GM13977 (cell line): ENCODE measurements around the gene UBL4A.

Experiments
- DNase-seq: peaks from one replicate; pipeline ENCODE4 v3.0.0; 2012; ENCODE audit warnings: low spot score
- in situ Hi-C: fragments of 300-500 bp; cut with MboI; formaldehyde crosslinking; loops from one replicate; pipeline ENCODE4 v1.12.0; 2022; ENCODE audit warnings: low sequenced_read_pairs, low pct_unique_long_range_greater_than_20kb, mixed read lengths, inconsistent platforms; ENCODE audit not compliant: unreplicated experiment
- TF ChIP-seq, protein P1 (sequence below): IDR thresholded peaks from 2 replicates; pipeline ENCODE4 v1.5.1; 2012; ENCODE audit warnings: mild to moderate bottlenecking, control low read depth; ENCODE audit not compliant: insufficient read depth; ENCODE audit errors: extremely low read depth, missing control alignments

The UBL4A gene

DNA sequence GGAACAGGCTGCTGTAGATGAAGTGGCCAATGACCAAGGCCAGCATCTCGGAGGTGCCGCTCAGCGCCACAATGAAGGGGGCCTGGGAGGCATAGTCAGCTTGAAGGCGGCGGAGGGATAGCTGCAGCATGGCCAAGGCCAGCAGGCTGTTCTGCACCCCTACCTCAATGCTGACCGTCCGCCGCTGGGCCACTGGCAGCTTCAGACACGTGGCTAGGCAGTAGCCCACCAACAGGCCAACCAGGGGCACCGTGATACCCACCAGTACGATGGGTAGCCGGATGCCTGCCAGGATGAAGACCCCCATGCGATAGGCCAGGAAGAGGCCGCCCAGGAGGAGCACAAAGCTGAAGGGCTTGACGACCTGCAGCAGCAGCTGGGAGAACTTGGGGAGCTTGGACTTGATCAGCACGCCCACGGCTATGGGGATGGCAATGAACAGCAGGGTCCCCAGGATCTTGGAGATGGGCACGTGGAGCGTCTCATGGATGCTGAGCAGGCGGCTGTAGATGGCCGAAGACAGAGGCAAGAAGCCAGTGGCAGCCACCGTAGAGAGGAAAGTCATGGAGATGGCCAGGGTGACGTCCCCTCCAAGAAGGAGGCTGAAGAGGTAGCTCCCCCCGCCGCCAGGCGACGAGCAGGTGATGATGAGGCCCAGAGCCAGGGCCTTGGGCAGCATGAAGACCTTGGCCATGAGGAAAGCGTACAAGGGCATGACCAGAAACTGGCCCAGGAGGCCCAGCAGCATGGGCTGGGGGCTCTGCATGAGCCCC lies 1.3 kb upstream of the UBL4A start:
- DNase-seq, result no peak
- TF ChIP-seq, protein P1, sequence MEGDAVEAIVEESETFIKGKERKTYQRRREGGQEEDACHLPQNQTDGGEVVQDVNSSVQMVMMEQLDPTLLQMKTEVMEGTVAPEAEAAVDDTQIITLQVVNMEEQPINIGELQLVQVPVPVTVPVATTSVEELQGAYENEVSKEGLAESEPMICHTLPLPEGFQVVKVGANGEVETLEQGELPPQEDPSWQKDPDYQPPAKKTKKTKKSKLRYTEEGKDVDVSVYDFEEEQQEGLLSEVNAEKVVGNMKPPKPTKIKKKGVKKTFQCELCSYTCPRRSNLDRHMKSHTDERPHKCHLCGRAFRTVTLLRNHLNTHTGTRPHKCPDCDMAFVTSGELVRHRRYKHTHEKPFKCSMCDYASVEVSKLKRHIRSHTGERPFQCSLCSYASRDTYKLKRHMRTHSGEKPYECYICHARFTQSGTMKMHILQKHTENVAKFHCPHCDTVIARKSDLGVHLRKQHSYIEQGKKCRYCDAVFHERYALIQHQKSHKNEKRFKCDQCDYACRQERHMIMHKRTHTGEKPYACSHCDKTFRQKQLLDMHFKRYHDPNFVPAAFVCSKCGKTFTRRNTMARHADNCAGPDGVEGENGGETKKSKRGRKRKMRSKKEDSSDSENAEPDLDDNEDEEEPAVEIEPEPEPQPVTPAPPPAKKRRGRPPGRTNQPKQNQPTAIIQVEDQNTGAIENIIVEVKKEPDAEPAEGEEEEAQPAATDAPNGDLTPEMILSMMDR, result no peak
- in situ Hi-C loops, result no loop called here

DNA sequence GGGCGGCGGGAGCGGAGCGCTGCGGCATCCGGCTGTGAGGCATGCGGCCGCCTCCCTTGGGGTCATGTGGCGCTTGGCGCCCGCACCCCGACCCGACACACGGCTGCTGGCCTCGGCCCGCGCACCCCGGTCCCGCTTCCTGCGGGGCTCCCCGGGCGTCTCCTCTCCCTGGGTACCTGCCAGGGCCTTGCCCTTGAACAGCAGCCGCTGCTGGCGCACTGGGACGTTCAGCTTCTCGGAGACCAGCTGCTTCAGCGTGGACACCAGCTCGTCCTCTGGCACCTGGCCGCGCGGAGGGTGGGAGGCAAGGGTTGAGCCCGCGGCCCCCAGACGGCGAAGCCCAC lies 391 bp downstream of the UBL4A start:
- DNase-seq, result no peak
- TF ChIP-seq, protein P1, result no peak
- in situ Hi-C loops, result no loop called here

DNA sequence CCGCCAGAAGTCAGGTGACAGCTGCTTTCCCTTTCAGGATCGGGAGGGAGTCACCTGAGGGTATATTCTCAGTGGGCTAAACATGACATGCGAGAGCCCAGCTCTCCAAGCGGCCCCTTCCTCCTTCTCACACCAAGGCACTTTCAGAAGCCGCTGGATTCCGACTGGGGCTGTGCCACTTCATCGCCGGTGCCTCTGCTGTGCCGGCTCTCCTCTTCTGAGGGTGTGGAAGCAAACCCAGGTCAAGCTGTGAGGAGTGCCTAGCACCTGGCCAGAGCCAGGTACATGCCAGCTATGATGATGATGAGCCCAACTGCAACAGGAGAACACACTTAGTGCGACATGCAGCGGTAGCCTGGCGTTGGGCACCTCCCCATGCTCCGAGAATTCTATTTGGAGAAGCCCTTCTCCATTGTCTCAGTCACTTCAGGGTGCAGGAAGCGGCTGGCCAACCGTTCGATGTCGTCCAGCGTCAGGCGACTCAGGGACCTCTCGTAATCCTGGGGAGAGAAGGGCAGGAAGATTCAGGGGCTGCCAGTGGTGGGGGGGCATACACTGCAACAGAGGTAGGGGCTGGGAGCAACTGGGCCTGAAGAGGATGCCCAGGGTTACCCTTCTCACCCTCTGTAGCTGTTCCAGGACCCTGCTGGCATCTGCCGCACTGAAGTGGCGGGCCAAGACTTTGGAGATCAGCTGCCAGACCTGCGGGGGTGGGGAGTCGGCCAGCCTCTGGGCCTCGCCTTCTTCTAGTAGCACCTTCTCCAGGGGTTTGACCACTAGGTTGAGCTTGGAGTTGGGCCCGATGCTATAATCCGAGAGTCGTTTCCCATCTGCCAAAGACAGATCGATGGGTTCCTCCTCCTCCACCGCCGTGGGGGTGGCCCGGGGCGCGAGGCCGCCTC lies 1.0 kb downstream of the UBL4A start:
- in situ Hi-C loops, result no loop called here
- TF ChIP-seq, protein P1, result no peak
- DNase-seq, result no peak

DNA sequence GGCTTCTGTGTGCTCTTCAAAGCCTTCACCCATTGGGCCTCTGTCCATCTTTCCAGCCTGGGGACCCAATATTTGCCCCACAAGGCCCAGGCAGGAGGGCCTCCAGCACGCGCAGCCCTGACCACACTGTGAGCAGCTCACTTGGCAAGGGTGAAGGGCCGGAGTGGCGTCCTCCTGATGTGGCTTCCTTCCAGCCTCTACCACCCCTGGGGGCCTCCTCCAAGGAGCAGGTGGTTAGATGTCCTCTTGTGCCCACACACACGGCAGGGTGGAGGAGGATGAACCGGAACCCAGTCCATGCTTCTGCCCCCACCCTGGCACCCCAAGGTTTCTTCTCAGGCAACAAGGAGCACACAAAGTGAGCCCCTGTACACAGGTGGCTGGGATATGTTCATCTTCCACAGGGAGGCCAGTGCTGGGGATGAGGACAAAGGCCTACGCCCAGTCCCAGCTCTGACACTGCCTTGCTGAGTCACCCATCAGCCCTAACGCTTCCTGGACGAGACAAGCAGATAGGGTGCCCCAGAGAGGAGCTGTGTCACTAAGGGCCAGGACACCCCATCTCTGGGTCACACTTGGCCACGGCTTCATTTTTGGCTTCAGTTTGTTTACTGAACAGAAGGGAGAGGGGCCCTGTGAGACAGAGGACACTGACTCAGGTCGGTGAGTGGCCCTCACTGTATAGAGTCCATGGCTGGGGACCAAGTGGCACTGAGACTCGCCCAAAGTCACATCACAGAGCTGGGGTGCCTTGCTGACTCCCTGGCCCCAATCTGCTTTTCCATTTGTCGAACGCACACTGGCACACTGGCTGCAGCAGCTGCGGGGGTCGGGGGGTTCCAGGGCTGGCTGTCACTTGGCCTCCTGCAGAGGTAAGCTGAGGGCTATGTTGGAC lies 1.9 kb downstream of the UBL4A start:
- TF ChIP-seq, protein P1, result no peak
- no peak for DNase-seq
- in situ Hi-C loops, result no loop called here

DNA sequence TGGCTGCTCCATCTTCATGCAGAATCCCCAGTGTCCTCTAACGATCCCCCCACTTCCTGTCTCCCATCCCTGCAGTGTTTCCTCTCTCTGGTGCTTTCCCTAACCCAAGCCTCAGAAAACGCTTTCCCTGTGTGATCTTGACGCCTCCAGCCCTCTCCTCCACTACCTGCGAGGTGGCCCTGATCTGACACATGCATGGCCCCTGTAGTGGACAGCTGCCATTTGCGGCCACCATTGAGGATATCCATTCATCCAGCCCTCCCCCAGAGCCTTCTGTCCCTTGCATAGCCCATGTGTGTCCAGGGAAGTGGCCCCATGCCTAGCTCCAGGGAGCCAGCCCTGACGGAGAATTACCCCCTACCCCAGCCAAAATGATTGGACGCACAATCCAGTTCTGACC lies 3.1 kb downstream of the UBL4A start:
- in situ Hi-C loops, result no loop called here
- DNase-seq, result no peak

More for the DNA sequence above, 3.1 kb downstream of the UBL4A start:
- TF ChIP-seq, protein P1, result no peak
